ENCODE measurements around the gene ICAM1. TPM values are rescaled to one million over a fixed set of nuclear protein-coding genes. Genes with fewer than 3 reads are reported as not detected.
"Not testable (repeated sequence)": the region's sequence is repeated elsewhere in the genome, so short reads cannot be mapped to it uniquely, and the experiment has no call there.

The ICAM1 gene
- total RNA-seq, 1 donor, result 6.5 TPM

DNA sequence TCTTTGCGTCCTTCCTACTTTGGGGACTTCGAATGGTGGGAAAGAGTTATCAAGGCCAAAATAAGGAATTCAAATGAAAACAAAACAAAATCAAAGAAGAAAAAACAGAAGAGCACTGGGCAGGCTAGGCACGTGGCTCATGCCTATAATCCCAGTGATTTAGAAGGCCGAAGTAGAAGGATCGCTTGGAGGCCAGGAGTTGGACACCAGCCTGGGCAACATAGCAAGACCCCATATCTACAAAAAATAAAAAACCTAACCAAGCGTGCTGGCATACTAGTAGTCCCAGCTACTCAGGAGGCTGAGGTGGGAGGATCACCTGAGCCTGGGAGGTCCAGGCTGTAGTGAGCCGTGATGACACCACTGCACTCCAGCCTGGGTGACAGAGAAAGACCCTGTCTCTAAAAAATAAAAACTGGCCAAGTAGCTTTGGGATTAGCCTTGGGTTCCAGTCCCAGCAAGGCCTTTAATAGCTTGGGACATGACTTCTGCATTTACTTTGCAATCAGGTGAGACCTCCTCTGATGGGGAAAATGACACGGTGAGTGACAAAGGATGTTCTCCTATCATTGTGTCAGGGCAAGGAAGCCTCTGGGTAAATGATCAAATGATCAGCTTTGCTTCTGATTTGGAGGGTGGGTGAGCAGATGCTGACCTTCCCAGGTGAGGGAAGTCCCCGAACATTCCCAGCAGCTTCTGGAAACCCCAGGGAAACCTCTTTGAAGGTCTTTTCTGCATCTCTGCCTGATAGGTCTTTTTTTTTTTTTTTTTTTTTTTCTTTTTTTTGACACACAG, 7.1 kb downstream of the ICAM1 start:
- no peak for DNase-seq (ENCODE audit: low read depth)
- TF ChIP-seq CTCF (IDR thresholded peaks at IDR 0.05; ENCODE audit: insufficient read depth, low read length), result no peak
- H3K4me3 ChIP-seq (ENCODE audit: low read depth, low read length), result no peak overlapping the region

- DNase-seq (ENCODE audit: low read depth), result no peak
- no peak for TF ChIP-seq CTCF (IDR thresholded peaks at IDR 0.05; ENCODE audit: insufficient read depth, low read length)
These were observed 8.0 kb downstream of the ICAM1 start for GRCh38 chr19:10278935-10279334.

GRCh38 chr19:10279737-10280442, 9.0 kb downstream of the ICAM1 start:
- no peak for TF ChIP-seq CTCF (IDR thresholded peaks at IDR 0.05; ENCODE audit: insufficient read depth, low read length)
- H3K4me3 ChIP-seq (ENCODE audit: low read depth, low read length), result no peak overlapping the region
- no peak for DNase-seq (ENCODE audit: low read depth)

More at GRCh38 chr19:10278935-10279334, 8.0 kb downstream of the ICAM1 start:
- no peak overlapping the region for H3K4me3 ChIP-seq (ENCODE audit: low read depth, low read length)

- not testable (repeated sequence) for H3K4me3 ChIP-seq (ENCODE audit: low read depth, low read length)
These were observed 11.1 kb downstream of the ICAM1 start for GRCh38 chr19:10282043-10282442.

DNA sequence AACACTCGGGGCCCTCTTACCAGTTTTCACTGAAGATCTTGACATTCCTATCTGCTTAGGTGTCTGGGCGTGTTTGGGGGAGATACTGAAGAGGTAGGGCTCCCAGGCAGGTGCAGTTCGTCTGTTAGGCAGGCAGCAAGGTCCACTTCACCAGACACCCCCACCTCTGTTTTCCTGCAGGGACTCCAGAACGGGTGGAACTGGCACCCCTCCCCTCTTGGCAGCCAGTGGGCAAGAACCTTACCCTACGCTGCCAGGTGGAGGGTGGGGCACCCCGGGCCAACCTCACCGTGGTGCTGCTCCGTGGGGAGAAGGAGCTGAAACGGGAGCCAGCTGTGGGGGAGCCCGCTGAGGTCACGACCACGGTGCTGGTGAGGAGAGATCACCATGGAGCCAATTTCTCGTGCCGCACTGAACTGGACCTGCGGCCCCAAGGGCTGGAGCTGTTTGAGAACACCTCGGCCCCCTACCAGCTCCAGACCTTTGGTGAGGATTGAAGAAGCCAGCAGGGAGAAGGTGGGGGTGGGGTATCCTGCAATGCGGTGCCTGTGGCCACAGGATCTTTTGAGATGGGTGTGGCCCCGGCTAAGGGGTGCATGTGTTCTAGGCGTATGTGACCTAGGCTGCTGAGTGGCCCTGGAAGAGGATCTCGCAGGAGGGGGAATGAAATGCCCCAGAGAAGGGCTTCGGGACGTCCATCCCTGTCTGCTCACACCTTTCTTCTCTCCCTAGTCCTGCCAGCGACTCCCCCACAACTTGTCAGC, 12.6 kb downstream of the ICAM1 start:
- no peak overlapping the region for H3K4me3 ChIP-seq (ENCODE audit: low read depth, low read length)
- DNase-seq (ENCODE audit: low read depth), result no peak
- TF ChIP-seq CTCF (IDR thresholded peaks at IDR 0.05; ENCODE audit: insufficient read depth, low read length), result no peak

More at GRCh38 chr19:10282043-10282442, 11.1 kb downstream of the ICAM1 start:
- DNase-seq (ENCODE audit: low read depth), result not testable (repeated sequence)

- no peak overlapping the region for H3K4me3 ChIP-seq (ENCODE audit: low read depth, low read length)
- no peak for TF ChIP-seq CTCF (IDR thresholded peaks at IDR 0.05; ENCODE audit: insufficient read depth, low read length)
- no peak for DNase-seq (ENCODE audit: low read depth)
These were observed 13.4 kb downstream of the ICAM1 start for GRCh38 chr19:10284065-10284959.
